Stimulated activated naive CD4-positive, alpha-beta T cell (primary cell): ENCODE measurements around the gene ATP1A3.
"Not testable (repeated sequence)": the region's sequence is repeated elsewhere in the genome, so short reads cannot be mapped to it uniquely, and the experiment has no call there.

ENCODE experiments used
- DNase-seq, 6 experiments: peaks; one replicate each; lab custom pipeline; 2025; lab: John Stamatoyannopoulos, UW

ATP1A3 gene

GRCh38 chr19:42010245-42011126, 16.5 kb upstream of the ATP1A3 start:
- no peak for DNase-seq

GRCh38 chr19:42006569-42006968, 12.5 kb upstream of the ATP1A3 start:
- DNase-seq = no peak

- no peak for DNase-seq
These were observed 11.5 kb upstream of the ATP1A3 start for GRCh38 chr19:42005504-42005903.

GRCh38 chr19:42003506-42004294, 9.7 kb upstream of the ATP1A3 start:
- no peak for DNase-seq

GRCh38 chr19:41999878-42000208, 5.8 kb upstream of the ATP1A3 start:
- DNase-seq = no peak

- DNase-seq = no peak
These were observed 5.2 kb upstream of the ATP1A3 start for GRCh38 chr19:41999071-41999877.

GRCh38 chr19:41998246-41999020, 4.4 kb upstream of the ATP1A3 start:
- DNase-seq = no peak

GRCh38 chr19:41997851-41998229, 3.8 kb upstream of the ATP1A3 start:
- DNase-seq = no peak

- peak in 4 of 6 experiments; percentile 6 to 39 (median 26) for DNase-seq
These were observed 3.3 kb upstream of the ATP1A3 start for GRCh38 chr19:41997121-41997850.

GRCh38 chr19:41995959-41996797, 2.1 kb upstream of the ATP1A3 start:
- DNase-seq = no peak

- DNase-seq = no peak
These were observed 1.2 kb upstream of the ATP1A3 start for GRCh38 chr19:41994994-41995958.

GRCh38 chr19:41994521-41994971, 516 bp upstream of the ATP1A3 start:
- peak in 1 of 6 experiments; percentile 60 for DNase-seq

GRCh38 chr19:41991925-41992569, 2.0 kb downstream of the ATP1A3 start:
- DNase-seq = not testable (repeated sequence)

- no peak for DNase-seq
These were observed 3.0 kb downstream of the ATP1A3 start for GRCh38 chr19:41991025-41991424.

GRCh38 chr19:41990615-41991014, 3.4 kb downstream of the ATP1A3 start:
- DNase-seq = no peak

GRCh38 chr19:41990028-41990427, 4.0 kb downstream of the ATP1A3 start:
- DNase-seq = no peak

- no peak for DNase-seq
These were observed 5.1 kb downstream of the ATP1A3 start for GRCh38 chr19:41988947-41989346.
